ENCODE results near the gene STAT3.
"Not testable (repeated sequence)": the region's sequence is repeated elsewhere in the genome, so short reads cannot be mapped to it uniquely, and the experiment has no call there.

Gene STAT3

GRCh38 chr17:42346481-42346880, 41.8 kb downstream of the STAT3 start:
- DNase-seq (ENCODE audit: low spot score): no peak

DNA sequence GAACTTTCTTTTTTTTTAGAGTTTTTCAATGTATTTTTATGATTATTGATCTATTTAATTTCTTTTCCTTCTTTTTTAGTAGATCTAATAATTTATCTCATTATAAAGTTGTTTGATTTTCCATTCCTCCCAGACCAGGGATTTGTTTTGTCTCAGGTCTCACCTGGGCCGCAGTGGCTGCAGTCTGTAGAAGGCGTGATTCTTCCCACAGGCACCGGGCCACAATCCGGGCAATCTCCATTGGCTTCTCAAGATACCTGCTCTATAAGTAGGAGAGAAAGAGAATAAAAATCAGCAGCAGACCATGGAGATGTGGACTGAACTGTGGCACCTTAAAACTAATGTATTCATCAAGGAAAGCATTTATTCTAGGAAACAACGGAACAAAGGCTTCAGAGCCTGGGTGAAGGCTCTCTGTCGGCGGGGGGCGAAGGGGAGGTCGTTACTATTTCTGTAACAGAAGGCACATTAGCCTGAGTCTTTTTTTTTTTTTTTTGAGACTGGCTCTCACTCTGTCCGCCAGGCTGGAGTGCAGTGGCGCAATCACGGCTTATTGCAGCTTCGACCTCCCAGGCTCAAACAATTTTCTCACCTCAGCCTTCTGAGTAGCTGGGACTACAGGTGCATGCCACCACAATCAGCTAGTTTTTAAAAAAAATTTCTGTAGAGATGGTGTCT, 42.7 kb downstream of the STAT3 start:
- no peak for DNase-seq (ENCODE audit: low spot score)

DNA sequence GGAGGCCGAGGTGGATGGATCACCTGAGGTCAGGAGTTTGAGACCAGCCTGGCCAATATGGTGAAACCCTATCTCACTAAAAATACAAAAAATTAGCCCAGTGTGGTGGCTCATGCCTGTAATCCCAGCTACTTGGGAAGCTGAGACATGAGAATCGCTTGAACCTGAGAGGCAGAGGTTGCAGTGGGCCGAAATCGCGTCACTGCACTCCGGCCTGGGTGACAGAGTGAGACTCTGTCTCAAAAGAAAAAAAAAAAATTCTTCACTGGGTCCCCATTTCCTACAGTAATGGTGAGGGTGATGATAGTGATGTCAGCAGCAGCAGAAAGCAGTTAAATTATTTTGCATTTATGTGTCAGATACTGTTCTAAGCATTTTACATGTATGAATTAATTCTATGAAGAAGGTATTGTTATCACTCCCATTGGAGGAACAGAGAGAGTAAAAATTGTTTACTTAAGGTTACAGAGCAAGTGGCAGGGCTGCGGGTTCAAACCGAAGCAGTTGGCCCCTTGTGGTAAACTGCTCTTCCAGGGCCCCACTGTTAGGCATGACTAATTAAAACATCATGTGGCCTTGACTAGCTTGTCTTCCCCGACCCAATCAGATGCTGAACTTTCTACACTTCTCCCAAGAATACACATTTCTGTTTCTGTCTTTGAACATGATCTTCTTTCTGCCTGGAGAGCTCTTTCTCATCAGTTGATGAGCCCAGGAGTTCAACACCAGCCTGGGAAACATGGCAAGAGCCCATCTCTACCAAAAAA, 45.8 kb downstream of the STAT3 start:
- DNase-seq (ENCODE audit: low spot score): no peak

GRCh38 chr17:42341568-42341967, 46.7 kb downstream of the STAT3 start:
- DNase-seq (ENCODE audit: low spot score): no peak

DNA sequence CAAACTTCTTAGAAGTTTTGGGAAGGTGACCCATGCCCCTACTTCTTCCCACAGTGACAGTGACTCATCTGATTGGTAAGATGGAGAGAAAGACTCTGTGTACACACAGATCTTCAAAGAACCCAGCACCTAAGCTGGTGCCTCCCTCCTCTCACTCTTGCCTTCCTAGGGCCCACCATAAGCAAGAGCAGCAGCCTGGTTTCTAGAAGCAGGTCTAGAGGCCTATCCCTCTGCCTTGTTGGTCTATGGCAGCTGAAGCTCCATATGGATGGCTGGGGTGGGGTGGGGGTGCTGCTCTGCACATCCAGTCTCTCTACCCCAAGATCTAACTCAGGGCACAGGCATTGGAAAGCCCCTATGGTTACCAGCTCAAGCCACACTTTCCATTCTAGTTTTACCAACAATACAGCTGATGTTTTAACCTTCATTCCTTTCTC, 47.5 kb downstream of the STAT3 start:
- no peak for DNase-seq (ENCODE audit: low spot score)

- no peak for DNase-seq (ENCODE audit: low spot score)
Observed at GRCh38 chr17:42339221-42339620, 49.0 kb downstream of the STAT3 start.

DNA sequence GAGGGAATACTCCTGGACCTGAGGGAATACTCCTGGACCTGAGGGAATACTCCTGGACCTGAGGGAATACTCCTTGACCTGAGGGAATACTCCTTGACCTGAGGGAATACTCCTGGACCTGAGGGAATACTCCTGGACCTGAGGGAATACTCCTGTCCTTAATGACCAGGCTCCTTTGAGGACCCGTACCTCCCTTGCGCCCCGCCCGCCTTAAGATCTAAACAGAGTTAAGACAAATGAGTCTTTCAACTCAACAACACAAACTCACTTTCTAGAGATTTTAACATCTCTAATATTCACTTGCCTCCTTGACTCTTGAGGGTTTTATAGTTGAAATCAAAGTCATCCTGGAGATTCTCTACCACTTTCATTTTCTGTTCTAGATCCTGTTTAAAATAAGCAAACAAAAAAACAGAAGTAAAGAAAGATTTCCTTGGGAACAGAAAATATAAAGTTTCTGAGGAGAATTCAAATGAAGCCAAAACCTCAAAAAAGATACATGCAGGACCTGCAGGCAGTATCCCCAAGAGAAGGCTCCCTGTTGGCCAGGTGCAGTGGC, 49.7 kb downstream of the STAT3 start:
- DNase-seq (ENCODE audit: low spot score): no peak

DNA sequence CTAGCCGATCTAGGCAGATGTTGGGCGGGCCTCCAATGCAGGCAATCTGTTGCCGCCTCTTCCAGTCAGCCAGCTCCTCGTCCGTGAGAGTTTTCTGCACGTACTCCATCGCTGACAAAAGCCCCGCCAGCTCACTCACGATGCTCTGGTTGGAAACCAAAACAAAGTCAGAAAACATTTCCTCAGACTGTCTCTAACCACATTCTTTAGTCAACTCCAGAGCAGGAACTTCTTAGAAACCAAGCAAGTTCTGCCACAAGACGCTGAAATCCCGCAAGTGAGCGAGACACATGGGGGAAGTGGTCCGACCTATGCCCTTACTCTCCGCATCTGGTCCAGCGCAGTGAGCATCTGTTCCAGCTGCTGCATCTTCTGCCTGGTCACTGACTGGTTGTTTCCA, 50.8 kb downstream of the STAT3 start:
- DNase-seq (ENCODE audit: low spot score): no peak

DNA sequence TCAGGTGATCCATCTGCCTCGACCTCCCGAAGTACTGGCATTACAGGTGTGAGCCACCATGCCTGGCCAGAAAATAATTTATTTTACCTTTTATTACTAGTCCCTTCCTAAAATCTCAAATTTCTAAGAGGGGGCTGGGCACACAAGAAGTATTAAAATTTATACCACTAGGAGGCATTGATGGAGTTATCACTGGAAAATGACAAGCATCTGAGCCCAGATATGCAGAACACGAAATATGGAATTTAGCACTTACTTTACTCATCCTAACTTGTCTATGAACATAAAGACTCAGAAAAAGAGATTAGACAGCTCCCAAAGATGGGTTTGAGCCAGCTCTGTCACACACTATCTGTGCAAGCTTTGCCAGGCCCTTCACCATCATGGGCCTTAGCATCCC, 53.6 kb downstream of the STAT3 start:
- DNase-seq (ENCODE audit: low spot score): no peak

- no peak for DNase-seq (ENCODE audit: low spot score)
Observed at GRCh38 chr17:42333053-42333452, 55.2 kb downstream of the STAT3 start.

GRCh38 chr17:42329025-42329976, 58.9 kb downstream of the STAT3 start:
- DNase-seq (ENCODE audit: low spot score): no peak

GRCh38 chr17:42325026-42325425, 63.2 kb downstream of the STAT3 start:
- peak; percentile 58 for DNase-seq (ENCODE audit: low spot score)

DNA sequence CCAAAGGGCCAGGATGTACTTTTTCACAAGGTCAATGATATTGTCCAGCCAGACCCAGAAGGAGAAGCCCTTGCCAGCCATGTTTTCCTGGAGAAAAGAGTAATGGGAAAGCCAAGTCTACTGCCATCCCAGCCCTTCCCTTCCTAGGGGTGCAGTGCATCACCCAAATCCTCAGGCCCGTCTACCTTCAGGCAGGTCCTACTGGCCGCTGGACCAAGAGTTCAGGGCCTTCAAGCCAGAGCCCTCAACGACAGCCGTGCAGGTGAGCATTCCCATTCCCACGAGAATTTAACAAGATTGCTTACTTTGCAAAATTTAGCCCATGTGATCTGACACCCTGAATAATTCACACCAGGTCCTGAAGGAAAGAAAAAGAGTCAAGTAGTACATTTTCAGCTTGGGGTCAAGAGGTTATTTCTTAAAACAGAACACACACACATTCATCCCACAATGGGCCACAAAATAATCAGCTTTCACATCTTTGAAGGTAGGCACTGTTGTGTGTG, 64.9 kb downstream of the STAT3 start:
- no peak for DNase-seq (ENCODE audit: low spot score)

DNA sequence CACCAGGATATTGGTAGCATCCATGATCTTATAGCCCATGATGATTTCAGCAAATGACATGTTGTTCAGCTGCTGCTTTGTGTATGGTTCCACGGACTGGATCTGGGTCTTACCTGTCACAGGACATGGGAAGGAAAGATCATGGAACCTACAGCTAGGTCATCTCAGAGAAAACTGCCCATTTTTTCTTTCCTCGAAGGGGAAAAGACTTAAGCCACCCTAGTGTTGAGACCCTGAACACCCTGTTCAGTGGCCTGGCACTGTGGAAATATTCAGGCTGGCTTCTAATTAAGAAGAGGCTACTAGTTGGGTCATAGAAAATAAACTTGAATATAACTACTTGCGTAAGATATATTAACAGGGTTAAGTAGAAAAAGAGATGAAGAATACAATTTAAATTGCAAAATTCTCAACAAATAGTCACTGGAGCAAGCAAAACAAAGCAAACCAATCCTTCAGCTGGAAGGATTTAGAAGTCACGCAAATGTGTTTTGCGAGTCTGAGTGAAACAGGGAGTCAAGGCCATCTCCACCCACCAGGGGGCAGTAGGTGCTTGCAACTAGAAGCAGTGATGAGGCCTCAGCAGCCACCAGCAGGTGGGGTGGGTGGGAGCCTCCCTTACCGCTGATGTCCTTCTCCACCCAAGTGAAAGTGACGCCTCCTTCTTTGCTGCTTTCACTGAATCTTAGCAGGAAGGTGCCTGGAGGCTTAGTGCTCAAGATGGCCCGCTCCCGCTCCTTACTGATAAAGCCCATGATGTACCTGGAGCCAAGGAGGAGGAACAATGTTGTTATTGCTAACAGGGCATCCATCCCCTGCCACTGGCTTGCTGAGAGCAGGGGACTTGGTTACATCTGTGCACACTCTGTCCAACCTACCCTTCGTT, 65.6 kb downstream of the STAT3 start:
- peak; percentile 88 for DNase-seq (ENCODE audit: low spot score)

DNA sequence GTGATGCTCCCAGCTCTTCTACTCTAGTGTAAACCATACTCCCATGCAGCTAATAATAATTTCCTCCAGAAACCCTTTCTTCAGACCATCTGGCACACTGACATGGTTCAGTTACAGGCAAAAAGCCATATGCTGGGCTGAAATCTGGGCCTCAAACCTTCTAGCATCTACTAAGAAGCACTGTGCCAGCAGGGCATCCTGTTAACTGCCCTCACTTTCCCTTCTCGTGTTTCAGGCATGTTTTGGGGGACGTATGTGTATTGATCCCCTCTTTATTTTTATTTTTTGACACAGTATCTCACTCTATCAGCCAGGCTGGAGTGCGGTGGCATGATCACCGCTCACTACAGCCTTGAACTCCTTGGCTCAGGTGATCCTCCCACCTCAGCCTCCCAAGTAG, 66.7 kb downstream of the STAT3 start:
- no peak for DNase-seq (ENCODE audit: low spot score)

DNA sequence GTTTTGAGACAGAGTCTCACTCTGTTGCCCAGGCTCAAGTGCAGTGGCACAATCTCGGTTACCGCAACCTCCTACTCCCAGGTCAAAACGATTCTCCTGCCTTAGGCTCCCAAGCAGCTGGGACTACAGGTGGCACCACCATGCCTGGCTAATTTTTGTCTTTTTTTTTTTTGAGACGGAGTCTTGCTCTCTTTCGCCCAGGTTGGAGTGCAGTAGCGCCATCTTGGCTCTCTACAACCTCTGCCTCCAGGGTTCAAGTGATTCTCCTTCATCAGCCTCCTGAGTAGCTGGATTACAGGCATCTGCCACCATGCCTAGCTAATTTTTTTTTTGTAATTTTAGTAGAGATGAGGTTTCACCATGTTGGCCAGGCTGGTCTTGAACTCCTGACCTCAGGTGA, 70.3 kb downstream of the STAT3 start:
- not testable (repeated sequence) for DNase-seq (ENCODE audit: low spot score)

- no peak for DNase-seq (ENCODE audit: low spot score)
Observed at GRCh38 chr17:42317266-42317845, 70.9 kb downstream of the STAT3 start.

DNA sequence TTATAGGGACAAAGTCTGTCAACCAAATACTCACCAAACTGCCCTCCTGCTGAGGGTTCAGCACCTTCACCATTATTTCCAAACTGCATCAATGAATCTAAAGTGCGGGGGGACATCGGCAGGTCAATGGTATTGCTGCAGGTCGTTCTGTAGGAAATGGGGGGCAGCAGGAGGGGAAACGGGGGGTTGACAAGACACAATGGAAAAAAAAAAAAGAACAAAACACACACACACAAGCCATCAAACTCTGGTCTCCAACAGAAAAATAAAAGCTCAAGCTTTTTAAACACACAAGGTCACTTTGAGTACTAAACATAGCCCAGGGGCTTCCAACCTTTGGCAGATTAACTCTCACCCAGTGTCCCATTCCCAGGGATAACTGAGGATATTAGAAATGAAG, 71.5 kb downstream of the STAT3 start:
- no peak for DNase-seq (ENCODE audit: low spot score)

DNA sequence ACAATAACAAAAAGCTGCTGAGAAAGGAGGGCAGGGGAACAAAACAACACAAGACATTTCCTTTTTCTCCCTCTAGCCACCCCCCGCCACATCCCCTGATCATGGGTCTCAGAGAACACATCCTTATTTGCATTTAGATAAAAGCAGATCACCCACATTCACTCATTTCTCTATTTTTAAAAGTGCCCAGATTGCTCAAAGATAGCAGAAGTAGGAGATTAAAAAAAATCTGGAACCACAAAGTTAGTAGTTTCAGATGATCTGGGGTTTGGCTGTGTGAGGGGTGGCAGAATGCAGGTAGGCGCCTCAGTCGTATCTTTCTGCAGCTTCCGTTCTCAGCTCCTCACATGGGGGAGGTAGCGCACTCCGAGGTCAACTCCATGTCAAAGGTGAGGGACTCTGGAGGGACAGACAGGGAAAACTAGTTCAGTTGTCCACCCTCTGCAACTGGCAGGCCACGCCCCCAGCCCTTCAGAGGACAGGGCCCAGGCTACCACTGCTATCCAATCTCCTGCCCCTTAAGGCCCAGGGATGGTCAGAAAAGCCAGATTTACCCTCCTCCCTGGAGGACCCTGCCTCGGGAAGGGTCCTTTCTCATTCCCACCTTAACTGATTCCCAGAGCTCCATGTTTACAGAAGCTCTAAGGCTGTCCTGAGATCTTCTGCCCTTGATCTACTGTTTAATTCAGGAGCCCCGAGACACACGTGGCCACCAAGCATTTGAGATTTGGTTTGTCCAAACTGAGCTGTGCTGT, 72.7 kb downstream of the STAT3 start:
- DNase-seq (ENCODE audit: low spot score): no peak

Measured in LoVo (cell line).